NCI-H510A treated with DMSO at 0.1 percent for 48 hours (cell line): ENCODE data around the gene VAV2.
"Not testable (repeated sequence)": the region's sequence is repeated elsewhere in the genome, so short reads cannot be mapped to it uniquely, and the experiment has no call there.

Experiments
- DNase-seq: peaks from one replicate; lab custom pipeline; 2025; lab: John Stamatoyannopoulos, UW

Gene VAV2

GRCh38 chr9:133767625-133768024 lies 224.5 kb downstream of the VAV2 start:
- no peak for DNase-seq

GRCh38 chr9:133767008-133767407 lies 225.1 kb downstream of the VAV2 start:
- no peak for DNase-seq

- not testable (repeated sequence) for DNase-seq
Observed at GRCh38 chr9:133766234-133766633, 225.9 kb downstream of the VAV2 start.

GRCh38 chr9:133763272-133764183 lies 228.6 kb downstream of the VAV2 start:
- no peak for DNase-seq

GRCh38 chr9:133762488-133763271 lies 229.4 kb downstream of the VAV2 start:
- no peak for DNase-seq

GRCh38 chr9:133761641-133762248 lies 230.4 kb downstream of the VAV2 start:
- DNase-seq, result no peak

GRCh38 chr9:133760713-133761290 lies 231.3 kb downstream of the VAV2 start:
- DNase-seq, result no peak

GRCh38 chr9:133759946-133760345 lies 232.2 kb downstream of the VAV2 start:
- DNase-seq, result no peak

- no peak for DNase-seq
Observed at GRCh38 chr9:133759146-133759900, 232.8 kb downstream of the VAV2 start.

GRCh38 chr9:133758228-133758627 lies 233.9 kb downstream of the VAV2 start:
- DNase-seq, result no peak

- no peak for DNase-seq
Observed at GRCh38 chr9:133754688-133755227, 237.4 kb downstream of the VAV2 start.

- DNase-seq, result no peak
Observed at GRCh38 chr9:133754187-133754586, 237.9 kb downstream of the VAV2 start.

- no peak for DNase-seq
Observed at GRCh38 chr9:133752739-133753446, 239.2 kb downstream of the VAV2 start.

GRCh38 chr9:133750982-133751649 lies 241.0 kb downstream of the VAV2 start:
- DNase-seq, result no peak

- no peak for DNase-seq
Observed at GRCh38 chr9:133747309-133747708, 244.8 kb downstream of the VAV2 start.

- not testable (repeated sequence) for DNase-seq
Observed at GRCh38 chr9:133744528-133744927, 247.6 kb downstream of the VAV2 start.

GRCh38 chr9:133742849-133743444 lies 249.2 kb downstream of the VAV2 start:
- DNase-seq, result peak; percentile 88

GRCh38 chr9:133742251-133742650 lies 249.9 kb downstream of the VAV2 start:
- no peak for DNase-seq

- no peak for DNase-seq
Observed at GRCh38 chr9:133741716-133742115, 250.4 kb downstream of the VAV2 start.

- no peak for DNase-seq
Observed at GRCh38 chr9:133740911-133741310, 251.2 kb downstream of the VAV2 start.
